COLO829 (cell line): ENCODE results near the gene PRRC2A.

Experiments used
- DNase-seq: peaks from one replicate; pipeline ENCODE4 v3.0.0; 2012; ENCODE audit warnings: low spot score

The PRRC2A gene

DNA sequence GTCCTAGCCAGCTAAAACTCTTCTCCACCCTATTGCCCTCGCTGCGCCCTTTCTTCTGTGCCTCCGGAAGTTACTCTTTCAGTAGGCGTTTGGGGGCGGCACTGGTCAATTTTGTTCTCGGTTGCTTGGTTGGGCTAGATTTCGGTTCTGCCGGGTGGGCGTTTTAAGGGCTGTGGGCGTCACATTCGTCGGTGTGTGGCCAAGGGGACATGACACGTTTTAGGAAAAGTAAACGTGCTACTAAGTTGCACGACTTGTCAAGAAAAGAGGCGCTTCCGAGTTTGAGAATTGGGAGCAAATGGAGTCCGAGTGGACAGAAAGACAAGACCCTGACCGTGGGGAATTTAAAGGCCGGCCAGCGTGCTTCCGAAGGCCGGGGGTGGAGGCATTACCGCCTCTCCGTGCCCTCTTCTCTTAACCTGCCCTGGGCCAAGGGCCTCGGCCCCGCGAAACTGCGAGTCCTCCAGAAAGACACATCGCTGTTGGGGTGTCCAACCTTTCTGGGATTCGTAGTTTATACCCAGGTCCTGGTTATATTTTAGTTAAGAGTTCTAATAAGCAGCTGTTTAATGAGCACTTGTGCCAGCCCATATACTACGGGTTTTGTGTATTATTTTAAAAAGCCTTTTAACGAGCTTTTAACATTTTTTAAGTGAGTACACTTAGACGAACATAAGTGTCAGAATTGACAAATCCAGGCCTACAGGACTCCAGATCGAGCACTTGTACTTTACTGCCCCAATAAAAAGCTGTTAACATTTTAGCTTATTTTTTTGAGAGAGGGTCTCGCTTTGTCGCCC is 32.6 kb downstream of the PRRC2A start:
- peak; percentile 93 for DNase-seq

DNA sequence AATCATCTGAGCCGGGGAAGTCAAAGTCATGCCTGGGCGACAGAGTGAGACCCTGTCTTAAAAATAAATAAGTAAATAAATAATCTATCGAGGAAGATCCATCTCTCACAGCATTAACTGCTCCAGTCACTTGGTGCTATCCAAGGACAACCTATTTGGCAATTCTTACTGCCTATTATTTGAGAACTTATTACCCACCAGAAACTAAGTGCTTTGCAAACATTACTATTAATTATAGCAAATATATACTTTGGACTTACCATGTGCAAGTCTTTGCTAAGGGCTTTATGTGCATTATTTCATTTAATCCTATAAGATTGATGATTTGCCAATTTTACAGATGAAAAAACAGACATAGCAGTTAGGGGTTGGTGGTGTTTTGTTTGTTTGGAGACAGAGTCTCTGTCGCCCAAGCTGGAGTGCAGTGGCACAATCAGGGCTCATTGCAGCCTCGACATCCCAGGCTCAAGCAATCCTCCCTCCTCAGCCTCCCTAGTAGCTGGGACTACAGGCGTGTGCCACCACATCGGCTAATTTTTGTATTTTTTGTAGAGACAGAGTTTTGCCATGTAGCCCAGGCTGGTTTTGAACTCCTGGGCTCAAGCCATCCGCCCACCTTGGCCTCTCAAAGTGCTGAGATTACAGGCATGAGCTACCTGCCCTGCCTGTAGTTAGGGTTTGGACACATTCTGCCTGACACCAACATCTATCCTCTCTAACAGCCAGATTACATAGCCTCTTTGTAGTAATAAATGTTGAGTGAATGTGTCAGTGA is 34.2 kb downstream of the PRRC2A start:
- no peak for DNase-seq

DNA sequence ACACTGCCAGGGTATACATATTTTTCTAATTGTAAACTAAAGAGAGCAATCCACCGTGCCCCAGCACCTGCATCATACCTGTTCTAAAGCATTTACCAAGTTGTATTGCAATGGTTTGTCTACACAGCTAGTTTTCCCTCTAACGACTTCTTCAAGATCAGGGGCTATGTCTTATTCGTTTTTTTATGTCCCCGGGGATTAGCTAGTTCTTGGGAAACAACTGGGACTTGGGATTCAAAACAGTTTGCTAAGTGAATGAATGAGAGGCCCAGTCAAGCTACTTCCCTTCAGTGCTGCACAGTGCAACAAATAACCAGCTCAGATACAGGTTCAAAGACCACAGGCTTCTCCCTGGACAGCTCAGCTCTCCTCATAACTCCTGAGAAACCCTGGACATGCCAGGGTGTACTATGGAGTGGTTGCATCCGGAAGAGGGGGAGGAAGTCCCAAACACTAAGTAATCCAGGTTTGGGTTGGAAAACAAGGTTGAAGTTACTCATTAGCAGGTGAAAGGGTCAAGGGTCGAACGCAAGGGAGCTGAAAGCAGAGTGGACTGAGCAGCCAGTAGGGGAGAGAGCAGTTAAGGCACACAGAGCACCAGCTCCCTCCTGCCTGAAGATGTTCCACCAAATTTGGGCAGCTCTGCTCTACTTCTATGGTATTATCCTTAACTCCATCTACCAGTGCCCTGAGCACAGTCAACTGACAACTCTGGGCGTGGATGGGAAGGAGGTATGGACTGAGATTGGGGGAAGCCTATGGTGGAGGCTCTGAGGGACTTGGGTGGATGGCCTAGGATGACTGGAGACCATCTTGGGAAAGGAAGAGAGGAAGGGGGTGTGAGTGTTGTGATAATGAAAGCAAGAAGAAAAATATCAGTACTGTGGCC is 35.1 kb downstream of the PRRC2A start, which contains the start of gene APOM:
APOM (plus strand) TSS at position 546 of the 889 bp plus-strand sequence; CDS start at position 619, 73 bp downstream.
- no peak for DNase-seq

DNA sequence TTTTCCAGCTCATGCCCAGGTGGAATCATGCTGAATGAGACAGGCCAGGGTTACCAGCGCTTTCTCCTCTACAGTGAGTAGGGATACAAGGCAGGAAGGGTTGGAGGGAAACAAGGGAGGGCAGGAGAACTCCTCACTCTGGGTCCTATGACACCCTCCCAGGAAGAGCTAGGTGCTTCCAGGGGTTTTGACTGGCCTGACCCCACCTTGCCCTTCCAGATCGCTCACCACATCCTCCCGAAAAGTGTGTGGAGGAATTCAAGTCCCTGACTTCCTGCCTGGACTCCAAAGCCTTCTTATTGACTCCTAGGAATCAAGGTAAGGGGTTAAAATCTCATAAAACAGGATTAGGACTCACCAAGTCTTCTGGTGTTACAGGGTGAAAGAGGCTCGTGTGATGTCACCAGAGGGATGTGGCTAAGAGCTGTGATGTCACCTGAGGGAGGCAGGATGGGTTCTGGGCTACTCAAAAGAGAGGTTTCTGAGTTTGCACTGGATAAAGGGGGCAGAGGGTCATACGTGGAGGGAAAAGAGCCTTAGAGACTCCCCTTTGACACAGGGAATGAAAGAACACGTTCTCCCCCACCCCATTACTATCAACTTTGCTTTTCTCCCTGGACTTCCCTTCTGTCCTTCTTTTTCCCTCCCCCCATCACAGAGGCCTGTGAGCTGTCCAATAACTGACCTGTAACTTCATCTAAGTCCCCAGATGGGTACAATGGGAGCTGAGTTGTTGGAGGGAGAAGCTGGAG is 37.1 kb downstream of the PRRC2A start:
- DNase-seq = no peak

DNA sequence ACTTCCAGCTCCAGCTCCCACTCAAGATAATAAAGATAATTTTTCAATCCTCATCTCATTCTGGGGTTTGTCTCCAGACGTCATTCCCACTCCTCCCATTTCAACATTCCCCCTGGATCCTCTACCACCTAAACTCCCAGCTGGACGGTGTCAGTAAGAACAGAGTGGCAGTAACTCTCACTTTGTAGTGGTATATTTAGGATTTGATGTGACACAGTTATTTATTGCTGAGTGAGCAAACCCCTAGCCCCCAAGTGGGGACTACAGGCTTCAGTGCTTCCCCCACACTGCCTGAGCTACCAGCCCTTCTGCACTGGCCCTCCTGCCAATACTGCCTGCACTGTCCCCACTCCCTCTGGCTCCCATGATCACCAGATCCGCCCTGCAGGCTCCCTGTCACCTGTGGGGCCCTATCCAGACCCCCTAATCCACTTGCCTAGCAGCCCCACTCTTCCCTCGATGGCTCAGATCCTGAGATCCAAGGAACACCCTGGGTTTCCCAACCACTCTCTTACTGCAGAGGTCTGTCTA is 37.7 kb downstream of the PRRC2A start:
- DNase-seq = no peak

DNA sequence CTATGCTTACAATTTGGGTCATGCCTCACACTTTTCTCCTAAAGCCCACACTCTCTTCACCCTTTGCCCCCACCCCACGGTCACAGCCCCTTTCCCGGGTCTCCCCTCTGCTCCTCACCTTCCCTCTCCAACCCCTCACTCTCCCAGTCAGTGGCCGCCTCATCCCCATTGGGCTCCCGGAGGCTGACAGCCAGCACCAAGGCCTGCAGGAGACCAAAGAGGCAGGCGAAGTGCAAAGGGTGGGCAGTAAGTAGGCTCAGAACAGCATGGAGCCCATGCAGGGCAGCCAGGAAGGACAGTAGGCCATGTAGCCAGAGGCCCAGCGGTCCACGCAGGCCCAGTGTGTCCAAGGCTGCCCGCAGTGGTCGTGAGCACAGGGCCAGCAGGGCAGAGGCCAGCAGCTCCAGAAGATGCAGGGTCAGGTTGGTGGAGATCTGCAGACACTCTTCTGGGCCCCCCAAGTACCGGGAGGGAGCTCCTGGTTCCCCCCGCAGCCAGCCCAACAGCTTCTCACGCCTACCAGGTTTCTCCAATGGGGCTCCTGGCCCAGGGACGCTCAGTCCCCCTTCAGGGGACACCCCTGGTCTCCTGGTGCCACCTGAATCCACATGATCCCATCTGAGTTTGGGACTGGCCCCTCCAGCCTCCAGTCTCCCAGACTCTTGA is 38.6 kb downstream of the PRRC2A start:
- DNase-seq = no peak

DNA sequence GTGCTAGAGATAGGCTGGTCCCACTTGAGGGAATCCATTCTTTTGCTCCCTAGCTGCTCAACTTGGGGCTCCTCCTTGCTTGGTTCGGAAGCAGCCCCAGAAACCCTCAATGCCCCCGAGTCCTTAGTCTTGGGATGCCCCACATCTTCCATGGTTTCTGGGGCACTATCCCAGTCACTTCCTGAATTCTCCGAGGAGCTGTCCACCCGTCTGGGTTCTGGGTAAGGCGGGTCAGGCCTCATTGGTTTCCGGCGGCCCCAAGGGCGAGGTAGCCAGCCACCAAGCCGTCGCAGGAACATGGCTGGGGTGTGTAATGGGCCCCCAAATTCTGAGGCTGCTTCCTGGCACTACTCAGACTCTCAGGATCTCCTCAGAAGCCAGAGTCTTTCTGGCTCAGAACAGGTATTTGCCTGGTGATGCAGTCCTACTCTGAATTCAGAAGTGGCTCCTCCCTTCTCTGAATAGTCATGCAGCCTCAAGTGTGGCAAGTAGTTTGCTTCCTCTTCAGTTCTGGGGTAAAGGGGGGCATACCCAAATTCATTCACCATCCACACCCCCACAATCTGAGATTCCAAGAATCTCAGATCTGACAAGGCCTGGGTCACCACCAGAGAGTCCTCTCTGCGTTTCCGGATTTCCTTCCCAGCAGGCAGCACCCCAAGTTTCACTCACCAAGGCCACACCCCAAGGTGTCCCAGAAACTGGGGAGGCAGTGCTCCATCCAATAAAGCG is 39.3 kb downstream of the PRRC2A start:
- no peak for DNase-seq

DNA sequence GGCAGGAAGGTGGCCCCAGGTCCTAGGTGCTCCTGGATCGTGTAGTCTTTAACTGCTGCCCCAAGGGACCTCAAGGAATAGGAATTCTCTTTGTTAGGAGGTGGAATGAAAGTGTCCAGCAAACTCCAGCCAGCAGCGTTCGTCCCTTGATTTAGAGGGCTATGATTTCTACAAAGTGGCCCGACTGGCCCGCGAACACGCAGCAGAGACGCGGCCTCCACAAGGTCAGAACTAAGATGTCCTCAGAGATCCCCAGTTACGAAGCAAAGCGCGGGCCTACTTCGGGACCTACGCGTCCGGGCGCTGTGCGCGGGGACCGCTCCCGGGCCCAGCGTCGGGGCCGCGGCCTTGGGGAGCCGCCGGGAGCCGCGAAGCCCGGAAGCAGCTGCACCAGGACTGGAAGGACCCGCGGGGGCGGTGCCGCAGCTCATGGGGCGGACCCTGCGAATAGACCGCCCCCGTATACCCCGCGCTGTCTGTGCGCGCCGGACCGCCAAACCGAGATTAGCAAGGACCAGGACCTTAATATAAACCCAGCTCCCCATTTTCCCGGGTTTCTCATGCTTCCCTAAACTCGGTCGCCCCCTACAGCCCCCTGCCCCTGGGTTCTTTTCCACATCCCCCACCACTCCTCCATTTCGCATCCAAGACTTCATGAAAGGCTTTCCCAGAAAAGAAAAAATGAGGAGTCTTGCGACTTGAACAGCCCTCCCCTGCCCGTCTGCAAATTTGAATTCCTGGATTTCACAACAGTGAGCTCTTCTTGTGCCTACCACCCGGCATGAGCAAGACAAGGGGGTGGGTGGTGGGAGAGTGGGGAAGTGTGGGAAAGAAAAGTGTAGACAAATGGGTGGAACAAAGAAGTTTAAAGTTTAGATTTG is 40.1 kb downstream of the PRRC2A start, which contains the start of gene C6orf47:
C6orf47 (minus strand) TSS at position 398 of the 881 bp plus-strand sequence. CDS start 831 bp downstream, outside the sequence.
- DNase-seq = peak; percentile 68

DNA sequence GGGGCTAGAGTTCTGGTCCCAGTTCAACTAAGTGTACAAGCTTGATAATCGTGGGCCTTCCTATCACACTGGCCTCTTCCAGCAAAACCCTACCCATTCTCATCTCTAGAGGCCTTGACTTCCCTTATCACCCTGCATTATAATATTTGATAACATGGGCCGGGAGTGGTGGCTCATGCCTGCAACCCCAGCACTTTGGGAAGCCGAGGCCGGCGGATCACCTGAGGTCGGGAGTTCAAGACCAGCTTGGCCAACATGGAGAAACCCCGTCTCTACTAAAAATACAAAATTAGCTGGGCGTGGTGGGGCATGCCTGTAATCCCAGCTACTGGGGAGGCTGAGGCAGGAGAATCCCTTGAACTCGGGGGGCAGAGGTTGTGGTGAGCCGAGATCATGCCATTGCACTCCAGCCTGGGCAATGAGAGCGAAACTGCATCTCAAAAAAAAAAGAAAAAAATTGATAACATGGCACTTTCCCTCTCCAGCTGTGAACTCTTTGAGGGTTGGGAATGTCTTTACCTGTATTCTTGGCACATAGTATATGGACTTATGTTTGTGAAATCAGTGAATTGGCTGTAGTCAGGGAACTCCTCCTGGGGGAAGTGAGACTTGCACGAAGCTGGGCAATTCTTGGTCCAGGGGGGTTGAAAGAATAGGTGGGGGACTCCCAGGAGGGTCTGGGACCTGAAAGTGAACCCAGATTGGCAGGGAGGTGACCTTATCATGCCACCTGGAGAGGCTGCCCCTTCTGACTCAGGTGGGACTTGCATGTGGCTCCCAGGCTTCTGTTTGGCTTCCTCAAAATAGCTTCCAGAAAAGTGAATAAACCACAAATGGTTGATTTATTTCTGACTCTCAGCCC is 41.0 kb downstream of the PRRC2A start:
- no peak for DNase-seq

DNA sequence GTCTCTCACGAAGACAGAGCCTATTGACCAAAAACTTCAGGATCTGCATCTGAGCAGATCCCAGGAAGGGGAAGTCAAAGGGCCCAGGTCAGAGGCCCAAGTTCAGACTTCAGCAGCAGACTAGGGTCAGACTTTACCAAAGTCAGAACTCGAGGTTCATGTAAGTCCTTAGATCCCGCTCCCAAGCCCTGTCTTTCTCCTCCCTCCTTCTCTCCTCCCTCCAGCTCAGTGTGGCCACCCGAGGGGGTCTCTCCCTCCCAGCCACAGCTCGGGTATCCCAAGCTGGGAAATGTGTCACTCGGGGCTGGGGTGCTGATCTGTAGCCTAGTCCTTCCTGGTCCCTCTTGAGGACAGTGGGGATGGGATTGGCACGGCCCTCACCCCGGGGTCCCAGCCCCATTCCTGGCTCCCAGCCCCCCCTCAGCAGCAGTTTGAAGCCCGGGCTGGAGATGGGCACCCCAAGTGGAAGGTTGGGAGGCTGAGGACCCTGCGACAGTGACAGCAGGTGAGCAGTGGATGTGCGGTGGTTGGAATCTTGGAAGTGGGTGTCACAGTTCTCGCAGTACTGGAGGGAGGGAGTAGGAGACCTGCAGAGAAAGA is 41.7 kb downstream of the PRRC2A start:
- no peak for DNase-seq

DNA sequence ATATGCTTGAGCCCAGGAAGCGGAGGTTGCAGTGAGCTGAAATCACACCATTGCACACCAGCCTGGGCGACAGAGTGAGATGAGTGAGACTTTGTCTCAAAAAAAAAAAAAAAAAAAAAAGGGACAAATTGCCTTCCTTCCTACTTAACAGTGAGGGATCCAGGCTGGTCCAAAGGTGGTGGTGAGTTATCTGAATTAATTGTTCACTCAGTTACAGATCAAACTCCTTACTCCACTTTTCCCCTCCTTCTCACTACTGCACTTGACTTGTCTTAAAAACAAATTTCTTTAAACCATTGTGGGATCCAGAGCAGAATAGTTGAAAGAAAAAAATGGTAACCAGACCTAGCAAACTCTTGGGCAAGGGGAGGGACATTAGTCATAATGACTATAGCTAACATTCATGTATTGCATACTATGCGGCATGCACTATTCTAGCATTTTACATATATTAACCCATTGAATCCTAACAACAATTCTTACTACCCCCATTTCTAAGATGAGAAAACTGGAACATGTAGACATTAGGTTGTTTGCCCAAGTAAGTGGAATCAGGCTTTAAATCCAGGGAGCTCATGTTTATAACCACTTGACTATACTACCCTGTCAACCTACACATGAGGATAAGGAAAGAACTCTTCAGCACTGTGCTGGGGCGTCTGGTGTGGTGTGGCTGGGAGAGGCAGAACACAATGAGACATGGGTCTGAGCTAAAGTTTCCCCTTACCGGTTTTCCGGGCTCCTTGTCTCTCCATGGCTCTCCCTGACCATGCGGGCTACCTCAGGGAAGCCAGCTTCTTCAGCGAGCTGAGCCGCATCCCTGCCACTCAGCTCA is 42.8 kb downstream of the PRRC2A start:
- DNase-seq = no peak

DNA sequence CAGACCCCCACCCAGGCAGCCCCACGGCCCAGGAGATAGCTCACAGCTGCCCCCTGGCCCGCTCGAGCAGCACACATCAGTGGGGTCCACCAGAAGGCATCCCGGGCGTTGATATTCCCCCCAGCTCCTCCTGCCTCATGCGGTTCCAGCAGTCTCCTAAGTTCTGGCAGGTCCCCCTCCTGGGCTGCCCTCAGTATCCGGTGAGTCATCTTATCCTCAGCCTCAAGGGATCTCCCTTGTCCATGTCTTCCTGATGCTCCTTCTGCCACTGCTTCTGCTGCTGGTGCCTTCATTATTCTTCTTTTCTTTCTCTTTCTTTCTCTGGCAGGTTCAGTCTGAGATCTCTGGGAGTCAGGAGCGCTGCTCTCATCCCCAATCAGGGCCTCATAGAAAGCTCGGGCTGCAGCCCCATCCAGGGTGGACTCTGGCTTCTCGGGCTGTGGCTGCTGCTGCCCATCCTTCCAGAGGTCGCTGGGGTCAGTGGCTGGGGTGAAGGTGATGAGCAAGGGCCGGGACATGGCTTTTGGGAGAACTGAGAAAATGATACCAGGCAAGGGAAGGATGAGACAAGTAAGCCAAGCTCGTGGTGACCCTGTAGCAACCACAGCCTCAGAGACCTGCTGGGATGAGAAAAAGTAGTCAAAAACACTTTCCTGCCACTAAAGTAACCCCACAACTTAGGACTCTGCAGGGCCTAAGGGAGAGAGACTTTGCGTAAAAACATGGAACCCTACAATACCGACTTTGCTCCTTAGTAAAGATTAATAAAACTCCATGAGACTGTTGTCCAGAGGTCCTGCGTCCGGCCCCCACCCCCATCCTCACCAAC is 43.7 kb downstream of the PRRC2A start:
- DNase-seq = peak; percentile 78

DNA sequence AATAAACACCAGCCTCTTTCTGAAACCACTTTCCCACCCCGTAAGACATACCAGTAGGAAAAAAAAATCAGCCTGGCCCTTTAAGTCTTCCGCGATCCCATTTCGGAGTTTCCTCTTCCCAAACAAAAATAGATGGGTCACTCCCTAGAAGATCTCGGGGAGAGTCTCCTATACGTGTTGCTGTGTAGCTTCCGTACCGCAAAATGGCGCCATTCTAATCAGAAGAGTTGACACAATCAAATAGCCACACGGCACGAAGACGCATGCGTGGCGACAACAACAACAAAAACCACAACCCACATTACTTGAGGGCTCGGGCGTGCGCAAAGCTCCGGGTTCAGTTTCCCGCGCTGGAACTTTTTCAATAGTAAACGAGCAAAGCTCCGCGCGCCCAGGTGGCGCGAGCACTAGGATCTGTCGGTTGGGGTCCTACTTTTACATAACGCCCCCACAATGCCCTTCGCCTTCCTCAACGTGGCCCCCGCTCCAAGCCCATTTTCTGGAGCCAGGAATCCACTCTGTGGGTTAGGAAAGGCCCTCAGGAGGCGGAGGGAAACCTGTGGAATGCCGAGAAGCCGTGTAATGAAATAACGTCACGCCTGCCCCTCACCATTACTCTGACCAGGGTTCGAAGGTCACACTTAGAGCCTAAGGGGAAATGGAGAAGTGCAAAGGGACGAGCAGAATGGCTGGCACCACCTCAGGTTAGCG is 44.4 kb downstream of the PRRC2A start, which contains the start of gene GPANK1:
GPANK1 (minus strand) TSS at position 208 of the 711 bp plus-strand sequence. CDS start 519 bp downstream, outside the sequence.
- peak; percentile 94 for DNase-seq

DNA sequence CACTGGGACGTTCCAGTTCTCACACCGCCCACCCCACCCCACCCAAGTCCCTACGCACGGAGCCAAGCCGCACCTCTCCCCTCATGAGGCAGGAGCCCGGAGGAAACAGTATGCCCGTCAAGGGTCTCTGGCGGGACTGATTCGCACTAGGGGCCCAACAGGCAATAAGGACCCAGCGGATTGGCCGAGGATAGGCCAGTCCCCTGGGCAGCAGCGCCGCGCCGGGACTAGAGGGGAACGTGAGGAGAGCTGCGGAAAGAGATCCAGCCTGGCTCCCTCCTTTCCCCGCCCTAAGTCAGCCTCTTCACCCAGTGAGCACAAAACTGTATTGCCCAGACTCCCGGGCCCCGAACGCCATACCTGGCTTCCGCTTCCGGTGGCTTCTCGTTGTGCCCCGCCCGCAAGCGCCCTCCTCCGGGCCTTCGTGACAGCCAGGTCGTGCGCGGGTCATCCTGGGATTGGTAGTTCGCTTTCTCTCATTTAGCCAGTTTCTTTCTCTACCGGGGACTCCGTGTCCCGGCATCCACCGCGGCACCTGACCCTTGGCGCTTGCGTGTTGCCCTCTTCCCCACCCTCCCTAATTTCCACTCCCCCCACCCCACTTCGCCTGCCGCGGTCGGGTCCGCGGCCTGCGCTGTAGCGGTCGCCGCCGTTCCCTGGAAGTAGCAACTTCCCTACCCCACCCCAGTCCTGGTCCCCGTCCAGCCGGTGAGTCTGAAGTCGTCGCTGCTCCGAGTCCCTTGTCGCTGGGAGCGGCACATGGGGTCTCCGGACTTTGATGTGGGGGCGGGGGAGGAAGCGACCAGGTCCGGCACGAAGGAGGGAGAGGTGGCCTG is 45.2 kb downstream of the PRRC2A start, which contains the start of gene CSNK2B:
CSNK2B (plus strand) TSS at position 580 of the 836 bp plus-strand sequence. CDS start 752 bp downstream, outside the sequence.
- peak; percentile 99 for DNase-seq
